Liver (tissue), 3 donors: ENCODE measurements around the gene ALB.

Experiments used
- EGR1 ChIP-seq, 2 donors: IDR thresholded peaks; 2 replicates each; pipeline ENCODE4 v1.6.1; 2016 to 2018; ENCODE audit warnings: antibody characterized with exemption in 2 of 2, low read depth in 2 of 2
- GABPA ChIP-seq, 2 donors: IDR thresholded peaks in 1 of 2; conservative IDR thresholded peaks in 1 of 2; 2 replicates each; pipeline ENCODE4 v1.6.1; 2016; ENCODE audit warnings: antibody characterized with exemption in 2 of 2, mild to moderate bottlenecking in 1 of 2, moderate library complexity in 1 of 2
- HNF4A ChIP-seq, 2 donors: conservative IDR thresholded peaks; 2 replicates each; pipeline ENCODE4 v1.6.1; 2016; ENCODE audit warnings: antibody characterized with exemption in 2 of 2, mild to moderate bottlenecking in 2 of 2
- MAX ChIP-seq: IDR thresholded peaks from 2 replicates; pipeline ENCODE4 v1.6.1; 2016; ENCODE audit warnings: antibody characterized with exemption
- RAD21 ChIP-seq, 2 donors: IDR thresholded peaks; 2 replicates each; pipeline ENCODE4 v1.6.1; 2016; ENCODE audit warnings: antibody characterized with exemption in 2 of 2, mild to moderate bottlenecking in 2 of 2
- RXRA ChIP-seq, 2 donors: IDR thresholded peaks; 2 replicates each; pipeline ENCODE4 v1.6.1; 2017 to 2018; ENCODE audit warnings: antibody characterized with exemption in 2 of 2, mild to moderate bottlenecking in 1 of 2
- TAF1 ChIP-seq: conservative IDR thresholded peaks from 2 replicates; pipeline ENCODE4 v1.6.1; 2016; ENCODE audit warnings: antibody characterized with exemption, mild to moderate bottlenecking
- TF ChIP-seq, protein P1 (sequence below): fragments of 150-350 bp; IDR thresholded peaks from 2 replicates; pipeline ENCODE4 v1.5.1; 2017; ENCODE audit warnings: improper control_type of control experiment, low read depth, low read length; ENCODE audit not compliant: missing input control
- donor health status: healthy.
- donor health status: healthy.

DNA sequence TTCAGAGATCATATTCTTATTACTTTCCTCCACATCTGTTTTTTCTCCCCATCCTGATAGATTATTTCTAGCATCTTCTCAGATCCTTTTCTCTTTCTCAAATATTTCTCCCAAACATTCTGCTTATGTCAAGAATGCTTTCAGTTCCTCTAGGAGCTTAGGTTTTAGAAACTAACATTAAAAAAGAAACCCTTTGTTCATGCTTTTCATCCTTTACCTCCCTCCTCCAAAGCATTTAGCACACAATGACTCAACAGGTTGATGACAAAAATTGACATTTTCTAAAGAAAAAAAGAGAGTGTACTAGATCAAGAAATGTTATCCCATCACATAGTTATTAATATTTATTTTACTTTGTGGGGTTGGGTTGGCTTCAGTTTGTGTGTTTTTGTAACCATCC, 16.5 kb upstream of the ALB start:
- TF ChIP-seq, protein P1, sequence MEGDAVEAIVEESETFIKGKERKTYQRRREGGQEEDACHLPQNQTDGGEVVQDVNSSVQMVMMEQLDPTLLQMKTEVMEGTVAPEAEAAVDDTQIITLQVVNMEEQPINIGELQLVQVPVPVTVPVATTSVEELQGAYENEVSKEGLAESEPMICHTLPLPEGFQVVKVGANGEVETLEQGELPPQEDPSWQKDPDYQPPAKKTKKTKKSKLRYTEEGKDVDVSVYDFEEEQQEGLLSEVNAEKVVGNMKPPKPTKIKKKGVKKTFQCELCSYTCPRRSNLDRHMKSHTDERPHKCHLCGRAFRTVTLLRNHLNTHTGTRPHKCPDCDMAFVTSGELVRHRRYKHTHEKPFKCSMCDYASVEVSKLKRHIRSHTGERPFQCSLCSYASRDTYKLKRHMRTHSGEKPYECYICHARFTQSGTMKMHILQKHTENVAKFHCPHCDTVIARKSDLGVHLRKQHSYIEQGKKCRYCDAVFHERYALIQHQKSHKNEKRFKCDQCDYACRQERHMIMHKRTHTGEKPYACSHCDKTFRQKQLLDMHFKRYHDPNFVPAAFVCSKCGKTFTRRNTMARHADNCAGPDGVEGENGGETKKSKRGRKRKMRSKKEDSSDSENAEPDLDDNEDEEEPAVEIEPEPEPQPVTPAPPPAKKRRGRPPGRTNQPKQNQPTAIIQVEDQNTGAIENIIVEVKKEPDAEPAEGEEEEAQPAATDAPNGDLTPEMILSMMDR: no peak
- TF ChIP-seq MAX (no peak), RAD21 (IDR thresholded peaks at IDR 0.05) (no peak), RXRA (IDR thresholded peaks at IDR 0.05) (no peak), HNF4A (conservative IDR thresholded peaks at IDR 0.05) (no peak), EGR1 (IDR thresholded peaks at IDR 0.05; ENCODE audit: low read depth in 2 of 2) (no peak), TAF1 (no peak), GABPA (IDR thresholded peaks at IDR 0.05 in 1 of 2, conservative IDR thresholded peaks at IDR 0.05 in 1 of 2) (no peak)
